ENCODE results near the gene SYNPO2. TPM values are rescaled to one million over a fixed set of nuclear protein-coding genes. Genes with fewer than 3 reads are reported as not detected.
A peak's percentile ranks its signal among the peaks of the same experiment; 100 is the strongest.

SYNPO2 gene
- total and polyA plus RNA-seq, 10 donors, result 3.6 to 72.1 (median 29.0) TPM

- no peaks in the 10 kb centered on the region for H3K27me3 ChIP-seq (replicated peaks in 1 of 7)
- TF ChIP-seq, protein P1, sequence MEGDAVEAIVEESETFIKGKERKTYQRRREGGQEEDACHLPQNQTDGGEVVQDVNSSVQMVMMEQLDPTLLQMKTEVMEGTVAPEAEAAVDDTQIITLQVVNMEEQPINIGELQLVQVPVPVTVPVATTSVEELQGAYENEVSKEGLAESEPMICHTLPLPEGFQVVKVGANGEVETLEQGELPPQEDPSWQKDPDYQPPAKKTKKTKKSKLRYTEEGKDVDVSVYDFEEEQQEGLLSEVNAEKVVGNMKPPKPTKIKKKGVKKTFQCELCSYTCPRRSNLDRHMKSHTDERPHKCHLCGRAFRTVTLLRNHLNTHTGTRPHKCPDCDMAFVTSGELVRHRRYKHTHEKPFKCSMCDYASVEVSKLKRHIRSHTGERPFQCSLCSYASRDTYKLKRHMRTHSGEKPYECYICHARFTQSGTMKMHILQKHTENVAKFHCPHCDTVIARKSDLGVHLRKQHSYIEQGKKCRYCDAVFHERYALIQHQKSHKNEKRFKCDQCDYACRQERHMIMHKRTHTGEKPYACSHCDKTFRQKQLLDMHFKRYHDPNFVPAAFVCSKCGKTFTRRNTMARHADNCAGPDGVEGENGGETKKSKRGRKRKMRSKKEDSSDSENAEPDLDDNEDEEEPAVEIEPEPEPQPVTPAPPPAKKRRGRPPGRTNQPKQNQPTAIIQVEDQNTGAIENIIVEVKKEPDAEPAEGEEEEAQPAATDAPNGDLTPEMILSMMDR (IDR thresholded peaks at IDR 0.05 in 8 of 11, conservative IDR thresholded peaks at IDR 0.05 in 3 of 11), result no peak
- TF ChIP-seq POLR2AphosphoS5 (IDR thresholded peaks at IDR 0.05), result peak in 1 of 3 donors; percentile 60
- intact Hi-C loops (cut with DNase I; ENCODE audit: low total_unique reads), result no loop called here
Observed at GRCh38 chr4:118957722-118958445, 69.2 kb downstream of the SYNPO2 start.

GRCh38 chr4:118962540-118962939 is 73.9 kb downstream of the SYNPO2 start:
- Histone ChIP-seq H3K4me3 (no peak overlapping the region), H3K4me1 (peaks cover 0 to 14% (median 4%) of the 10 kb centered on the region in 6 donors), H3K9me3 (no peaks in the 10 kb centered on the region), H3K27me3 (replicated peaks in 1 of 7) (no peaks in the 10 kb centered on the region), H3K36me3 (no peaks in the 10 kb centered on the region), H3K27ac (no peak overlapping the region)
- no peak for DNase-seq
- intact Hi-C loops (cut with DNase I; ENCODE audit: low total_unique reads), result no loop called here
- no peak for TF ChIP-seq POLR2AphosphoS5 (IDR thresholded peaks at IDR 0.05)
- TF ChIP-seq, protein P1 (IDR thresholded peaks at IDR 0.05 in 8 of 11, conservative IDR thresholded peaks at IDR 0.05 in 3 of 11), result no peak
- TF ChIP-seq POLR2A (IDR thresholded peaks at IDR 0.05), result no peak

More at GRCh38 chr4:118957722-118958445, 69.2 kb downstream of the SYNPO2 start:
- Histone ChIP-seq H3K4me1 (peaks cover 0 to 12% (median 0%) of the 10 kb centered on the region in 6 donors), H3K9me3 (no peaks in the 10 kb centered on the region), H3K27ac (peak overlapping the region in 3 of 8 donors; percentile 9 to 36 (median 17)), H3K36me3 (no peaks in the 10 kb centered on the region), H3K4me3 (no peak overlapping the region)
- WGBS, 5 donors, result 68 to 83% (median 74%) methylated on average over 10 of the region's 10 CpGs
- DNase-seq, result no peak

DNA sequence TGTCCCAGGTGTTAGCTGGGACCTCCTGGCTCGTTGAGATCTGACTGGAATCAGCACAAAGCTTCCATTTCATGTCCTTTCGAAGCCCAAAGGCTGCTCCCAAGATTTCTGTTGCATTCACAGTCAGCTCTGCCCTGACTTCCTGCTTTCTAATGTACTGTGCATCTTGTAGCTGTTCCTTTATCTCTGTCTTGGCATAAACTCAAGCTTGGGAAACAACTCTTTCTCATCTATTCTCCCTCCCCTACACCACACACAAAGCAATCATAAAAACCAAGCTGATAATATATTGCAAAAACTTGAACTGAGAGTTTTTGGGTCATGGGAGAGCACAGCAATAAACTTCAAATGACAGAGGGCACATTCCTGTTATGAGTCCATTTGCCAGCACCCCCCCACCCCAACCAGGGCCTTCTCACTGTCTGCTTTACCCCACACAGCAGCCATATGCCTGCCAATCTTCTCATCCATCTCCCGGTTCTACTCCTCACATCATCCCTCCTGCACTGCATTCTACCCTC is 76.3 kb downstream of the SYNPO2 start:
- peak overlapping the region in 2 of 8 donors; percentile 9 to 14 for H3K27ac ChIP-seq
- H3K4me3 ChIP-seq, result no peak overlapping the region
- no peak for DNase-seq
- H3K4me1 ChIP-seq, result peaks cover 6 to 31% (median 20%) of the 10 kb centered on the region in 6 donors
- TF ChIP-seq POLR2AphosphoS5 (IDR thresholded peaks at IDR 0.05) (no peak), POLR2A (IDR thresholded peaks at IDR 0.05) (no peak)
- TF ChIP-seq, protein P1 (IDR thresholded peaks at IDR 0.05 in 8 of 11, conservative IDR thresholded peaks at IDR 0.05 in 3 of 11), result no peak
- no peaks in the 10 kb centered on the region for H3K27me3 ChIP-seq (replicated peaks in 1 of 7)
- intact Hi-C loops (cut with DNase I; ENCODE audit: low total_unique reads), result no loop called here
- no peaks in the 10 kb centered on the region for H3K9me3 ChIP-seq
- WGBS, 5 donors, result 51 to 77% (median 66%) methylated on average over 3 of the region's 3 CpGs
- no peaks in the 10 kb centered on the region for H3K36me3 ChIP-seq

DNA sequence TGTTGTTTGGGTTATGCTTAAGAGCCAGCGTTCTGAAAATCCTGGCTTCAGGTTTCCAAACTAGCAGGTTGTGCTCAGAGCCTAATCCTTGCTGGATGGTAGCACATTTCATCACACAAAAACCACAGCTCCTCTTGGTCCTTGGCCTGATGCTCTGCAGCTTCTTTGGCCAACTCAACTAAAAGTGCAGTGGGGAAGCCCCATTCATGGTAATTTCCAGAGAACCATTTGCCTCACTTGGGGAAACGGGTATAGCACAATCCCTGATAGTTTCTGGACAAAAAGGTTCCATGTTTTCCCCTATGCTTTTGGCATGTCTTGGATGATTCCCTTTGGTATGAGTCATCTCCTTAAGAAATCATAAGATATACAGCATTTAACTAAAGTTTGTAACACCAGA is 78.7 kb downstream of the SYNPO2 start:
- 74 to 85% (median 77%) methylated on average over 2 of the region's 2 CpGs for WGBS, 5 donors
- Histone ChIP-seq H3K27me3 (replicated peaks in 1 of 7) (no peaks in the 10 kb centered on the region), H3K9me3 (no peaks in the 10 kb centered on the region), H3K36me3 (no peaks in the 10 kb centered on the region), H3K27ac (peak overlapping the region in 7 of 8 donors; percentile 24 to 72 (median 63)), H3K4me1 (peaks cover 6 to 31% (median 20%) of the 10 kb centered on the region in 6 donors), H3K4me3 (no peak overlapping the region)
- no peak for DNase-seq
- intact Hi-C loops (cut with DNase I; ENCODE audit: low total_unique reads), result no loop called here
- TF ChIP-seq POLR2AphosphoS5 (IDR thresholded peaks at IDR 0.05) (no peak), POLR2A (IDR thresholded peaks at IDR 0.05) (no peak)
- TF ChIP-seq, protein P1 (IDR thresholded peaks at IDR 0.05 in 8 of 11, conservative IDR thresholded peaks at IDR 0.05 in 3 of 11), result no peak
